HT1080 (cell line): ENCODE measurements around the gene NT5C1A. TPM values are rescaled to one million over a fixed set of nuclear protein-coding genes. Genes with fewer than 3 reads are reported as not detected.

Experiments used
- DNase-seq: peaks from one replicate; pipeline ENCODE4 v3.0.0-alpha.2; 2015; ENCODE audit warnings: low read depth
- total RNA-seq: library from RNA; depleted of rRNA; stranded (reverse); fragments of >200 nt; shearing (Covaris generic); gene quantifications from 2 replicates; pipeline ENCODE4 v1.2.3, GENCODE V29; 2014

NT5C1A gene
- total RNA-seq, 1 experiment from 2014 or later = not detected

GRCh38 chr1:39638965-39639304 is 33.0 kb downstream of the NT5C1A start:
- DNase-seq = no peak

DNA sequence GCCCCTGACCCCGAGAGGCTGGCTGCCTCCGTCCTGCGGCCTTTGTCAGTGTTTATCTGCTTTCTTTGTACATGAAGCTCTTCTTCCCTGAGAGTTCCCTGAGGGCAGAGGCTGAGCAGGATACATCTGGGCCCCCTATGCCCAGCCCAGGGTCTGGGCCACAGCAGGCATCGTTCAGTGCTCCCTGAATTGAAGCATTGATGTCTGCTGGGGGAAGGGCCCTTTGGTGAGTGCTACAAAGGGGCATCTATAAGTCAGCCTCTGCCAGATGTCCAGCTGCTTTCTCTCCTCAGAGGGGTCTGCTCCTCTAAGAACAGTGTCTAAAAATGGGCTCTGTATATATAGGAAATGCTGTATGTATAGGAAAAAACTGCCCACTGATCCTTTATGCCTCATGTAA is 34.5 kb downstream of the NT5C1A start:
- DNase-seq = no peak

- no peak for DNase-seq
Observed at GRCh38 chr1:39635871-39636210, 36.1 kb downstream of the NT5C1A start.

DNA sequence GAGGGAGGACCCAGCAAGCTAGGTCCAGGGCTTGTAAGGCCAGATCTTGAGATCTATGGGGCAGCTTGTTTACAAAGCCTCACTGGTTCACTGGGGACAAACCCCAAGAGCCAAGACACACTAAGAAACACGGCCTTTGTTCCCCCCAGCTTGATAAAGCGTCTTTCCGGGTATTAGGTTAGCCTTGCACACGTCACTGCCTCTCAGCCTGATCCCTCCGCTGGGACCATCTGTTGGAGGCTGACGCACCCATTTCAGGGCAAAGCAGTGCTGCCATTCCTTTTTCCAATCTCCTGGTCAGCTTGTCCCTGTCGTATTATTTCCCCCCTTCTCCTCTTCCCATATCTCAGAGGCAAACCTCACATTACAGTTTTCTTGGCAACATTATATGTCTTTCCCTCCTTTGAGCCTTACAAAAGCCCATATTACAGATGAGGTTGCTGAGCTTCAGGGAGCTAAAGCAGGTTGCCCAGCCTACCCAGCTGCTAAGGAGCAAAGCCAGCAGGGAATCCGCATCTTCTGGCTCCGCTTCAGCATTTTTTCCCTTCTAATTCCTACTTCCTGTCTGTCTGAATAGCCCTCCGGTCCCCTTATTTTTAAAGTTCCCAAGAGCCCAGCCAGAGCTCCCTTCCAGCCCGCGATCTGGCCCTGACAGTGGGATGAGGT is 36.6 kb downstream of the NT5C1A start:
- DNase-seq = no peak

- DNase-seq = no peak
Observed at GRCh38 chr1:39633422-39633821, 38.5 kb downstream of the NT5C1A start.

DNA sequence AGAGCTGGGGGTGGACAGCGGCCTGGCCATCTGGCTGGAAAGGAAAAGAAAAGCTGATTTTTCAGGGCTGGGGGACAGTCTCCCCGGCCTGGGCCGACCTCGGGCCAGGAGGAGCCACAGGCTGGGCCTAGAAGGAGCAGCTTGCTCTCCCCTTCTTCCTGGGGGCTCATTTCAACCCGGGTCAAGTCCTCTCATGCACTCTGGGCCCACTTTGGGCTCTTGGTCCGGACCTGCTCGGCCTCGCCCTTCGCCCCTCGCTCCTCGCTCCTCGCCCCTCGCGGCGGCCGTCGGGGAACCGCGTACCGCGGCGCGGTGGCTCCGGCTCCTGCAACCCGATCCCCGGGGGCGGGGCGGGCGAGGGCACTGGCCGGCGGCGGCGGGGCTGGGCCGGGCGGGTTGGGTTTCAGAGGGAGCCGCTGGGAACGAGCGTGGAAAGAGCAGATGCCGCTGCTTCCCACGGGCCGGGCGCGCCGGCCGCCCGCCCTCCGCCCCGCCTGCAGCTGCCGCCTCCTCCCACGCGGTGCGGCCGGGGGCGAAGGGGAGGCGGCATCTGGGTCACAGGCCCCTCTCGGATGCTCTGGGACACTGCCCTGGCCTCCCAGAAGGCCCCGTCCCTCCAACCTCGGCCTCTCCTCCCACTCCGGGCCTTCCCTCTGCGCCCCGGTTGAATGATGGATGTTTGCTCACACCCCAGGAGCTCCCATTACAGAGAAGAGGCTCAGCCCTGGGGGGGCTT is 39.1 kb downstream of the NT5C1A start:
- DNase-seq = no peak

DNA sequence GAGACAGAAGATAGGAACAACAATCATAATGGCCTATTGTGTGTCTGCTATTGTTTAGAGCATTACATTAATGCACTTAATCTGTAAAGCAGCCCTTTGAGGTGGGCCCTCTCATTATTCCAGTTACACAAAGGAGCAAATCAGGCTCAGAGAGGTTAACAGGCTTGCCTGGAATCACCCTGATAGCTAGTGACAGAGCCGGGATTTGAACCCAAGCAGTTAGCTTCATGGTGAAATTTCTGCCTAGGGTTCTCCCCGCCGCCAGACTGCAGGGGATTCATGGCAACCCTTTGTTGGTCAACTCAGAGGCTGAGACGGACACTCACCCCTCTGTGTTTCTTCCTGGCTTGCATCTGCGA is 39.6 kb downstream of the NT5C1A start:
- DNase-seq = no peak

DNA sequence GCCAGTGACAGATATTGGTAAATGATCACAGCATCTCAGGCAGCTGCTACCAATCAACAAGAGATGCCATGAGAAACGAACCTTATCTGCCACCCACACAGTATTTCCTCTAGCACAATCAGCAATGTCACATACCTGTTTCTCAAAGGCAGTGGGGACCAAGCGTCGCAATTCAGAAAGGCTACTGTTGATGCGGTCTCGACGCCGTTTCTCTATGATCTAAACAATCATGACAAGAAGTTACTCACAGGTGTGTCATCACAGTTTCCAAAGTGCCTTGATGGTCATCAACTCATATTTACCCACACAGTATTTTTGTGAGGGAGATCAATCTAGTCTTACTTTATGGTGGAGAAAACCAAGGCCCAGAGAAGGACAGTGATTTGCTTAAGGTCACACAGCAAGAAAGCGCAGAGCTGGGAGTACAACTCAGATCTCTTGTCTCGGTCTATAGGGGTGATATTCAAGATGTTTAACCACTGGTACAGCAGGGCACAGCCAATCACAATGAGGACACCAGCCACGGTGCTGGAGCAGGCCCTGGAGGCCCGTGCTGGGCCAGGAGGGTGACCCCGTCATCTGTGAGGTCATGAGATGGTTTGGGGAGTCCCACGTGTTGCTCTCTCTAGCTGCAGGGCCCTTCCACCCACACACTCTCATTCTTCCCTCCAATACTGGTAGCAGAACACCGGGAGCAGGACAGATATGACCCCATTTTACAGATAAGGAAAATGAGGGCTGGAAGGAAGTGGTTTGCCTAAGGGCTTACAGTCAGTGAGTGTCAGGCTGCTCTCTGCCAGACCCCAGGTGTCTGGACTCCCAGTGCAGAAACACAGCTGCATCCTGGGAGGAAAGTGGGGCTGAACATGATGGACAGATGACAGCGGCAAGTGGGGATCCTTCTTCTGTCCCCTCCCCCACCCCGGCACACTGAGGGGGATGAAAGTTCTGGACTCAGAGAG is 40.3 kb downstream of the NT5C1A start:
- DNase-seq = no peak

- no peak for DNase-seq
Observed at GRCh38 chr1:39628807-39629350, 43.0 kb downstream of the NT5C1A start.

DNA sequence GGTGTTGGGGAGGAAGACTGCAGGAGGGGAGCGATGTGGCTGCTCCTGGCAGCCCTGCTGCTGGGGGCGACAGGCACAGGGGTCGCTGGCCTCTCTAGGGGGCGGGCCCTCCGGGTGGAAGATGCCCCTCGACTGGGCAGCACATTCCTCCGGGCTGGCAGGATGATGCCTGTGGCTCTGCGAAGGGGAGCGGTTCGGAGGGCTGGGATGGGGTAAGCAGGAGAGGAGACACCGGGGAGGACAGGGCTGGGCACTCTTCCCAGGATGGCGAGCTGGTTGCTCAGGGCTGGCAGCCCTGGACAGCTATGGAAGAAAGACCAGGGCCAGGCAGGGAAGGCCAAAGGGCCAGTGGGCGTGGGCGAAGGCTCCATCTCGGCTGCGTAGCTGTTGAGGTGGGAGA is 45.3 kb downstream of the NT5C1A start:
- no peak for DNase-seq

GRCh38 chr1:39625462-39626273 is 46.2 kb downstream of the NT5C1A start:
- DNase-seq = no peak

- DNase-seq = no peak
Observed at GRCh38 chr1:39625009-39625408, 46.9 kb downstream of the NT5C1A start.

- DNase-seq = no peak
Observed at GRCh38 chr1:39623053-39623452, 48.9 kb downstream of the NT5C1A start.

DNA sequence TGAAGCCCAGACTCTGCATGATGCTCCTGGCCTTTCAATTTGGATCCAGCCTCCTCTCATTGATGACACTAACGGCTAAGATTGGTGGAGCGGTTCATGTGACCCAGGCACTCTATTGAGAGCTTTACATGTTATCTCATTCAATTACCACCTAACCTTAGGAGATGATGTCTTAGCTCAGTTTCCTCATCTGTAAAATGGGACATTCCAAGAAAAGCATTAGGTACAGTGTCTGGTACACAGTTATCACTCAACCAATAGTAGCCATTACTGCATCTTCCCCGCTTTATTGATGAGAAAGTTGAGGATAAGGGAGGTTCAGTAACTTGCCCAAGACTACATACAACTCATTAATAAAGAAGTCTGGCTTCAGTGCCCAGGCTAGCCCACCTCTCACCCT is 49.5 kb downstream of the NT5C1A start:
- DNase-seq = no peak

DNA sequence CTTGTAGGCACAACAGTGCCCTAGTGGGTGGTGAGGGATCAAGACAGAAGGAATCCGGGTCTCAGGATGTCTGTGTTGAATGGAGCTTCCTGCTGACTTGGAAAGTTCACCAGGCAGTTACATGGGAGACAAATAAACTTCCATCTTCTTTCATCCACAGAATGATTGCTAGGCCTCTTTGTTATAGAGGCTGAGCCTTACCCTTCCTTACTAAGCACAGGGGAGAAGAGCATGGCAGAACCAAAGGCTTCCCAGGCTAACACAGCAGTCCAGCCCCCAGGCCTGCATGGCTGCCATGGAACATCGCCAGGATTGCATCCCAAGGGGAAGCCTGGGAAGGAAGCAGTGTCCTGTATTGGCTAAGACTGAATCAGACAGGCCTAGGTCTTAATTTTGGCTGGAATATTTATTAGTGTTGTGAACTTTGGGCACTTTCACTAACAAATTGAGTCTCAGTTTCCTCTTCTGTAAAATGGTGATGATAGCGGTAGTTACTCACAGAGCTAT is 51.2 kb downstream of the NT5C1A start:
- DNase-seq = no peak

GRCh38 chr1:39617488-39618049 is 54.3 kb downstream of the NT5C1A start:
- no peak for DNase-seq

- no peak for DNase-seq
Observed at GRCh38 chr1:39615086-39615673, 56.7 kb downstream of the NT5C1A start.

DNA sequence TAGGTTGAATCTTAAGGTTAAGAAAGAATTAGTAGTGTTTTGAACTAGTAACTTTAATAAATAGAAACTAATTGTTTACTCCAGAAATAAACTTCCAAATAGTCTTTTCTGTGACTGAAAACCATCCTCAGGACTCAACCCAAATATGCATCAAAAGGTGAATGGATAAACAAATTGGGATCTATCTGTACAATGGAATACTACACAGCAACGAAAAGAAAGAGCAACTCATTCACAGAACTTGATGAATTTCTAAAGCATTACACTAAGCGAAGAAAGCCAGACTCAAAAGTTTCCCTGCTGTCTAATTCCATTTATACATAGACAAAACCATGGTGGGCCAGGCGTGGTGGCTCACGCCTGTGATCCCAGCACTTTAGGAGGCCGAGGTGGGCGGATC is 57.4 kb downstream of the NT5C1A start:
- no peak for DNase-seq

GRCh38 chr1:39613250-39613649 is 58.7 kb downstream of the NT5C1A start:
- DNase-seq = no peak

GRCh38 chr1:39609618-39610331 is 62.1 kb downstream of the NT5C1A start:
- no peak for DNase-seq
